Colonic mucosa (tissue), 4 donors: ENCODE data around the gene ASCC3. TPM values are rescaled to one million over a fixed set of nuclear protein-coding genes. Genes with fewer than 3 reads are reported as not detected.
"Not testable (repeated sequence)": the region's sequence is repeated elsewhere in the genome, so short reads cannot be mapped to it uniquely, and the experiment has no call there.

Experiments
- DNase-seq: peaks from one replicate; pipeline ENCODE4 v3.0.0-alpha.2; 2020
- H3K27ac ChIP-seq: fragments of 200-600 bp; one replicate; pipeline ENCODE4 v1.8.0; 2021
- H3K27me3 ChIP-seq: fragments of 200-600 bp; one replicate; pipeline ENCODE4 v1.8.0; 2021
- H3K36me3 ChIP-seq: fragments of 200-600 bp; one replicate; pipeline ENCODE4 v1.8.0; 2021
- H3K4me1 ChIP-seq: fragments of 200-600 bp; one replicate; pipeline ENCODE4 v1.8.0; 2021; ENCODE audit warnings: mild to moderate bottlenecking
- H3K4me3 ChIP-seq: fragments of 200-600 bp; one replicate; pipeline ENCODE4 v1.8.0; 2021
- H3K9ac ChIP-seq, 2 donors: one replicate each; pipeline ENCODE4 v1.7.0; 2013; ENCODE audit warnings: control low read depth in 2 of 2, low read depth in 2 of 2, low read length in 2 of 2
- H3K9me3 ChIP-seq: fragments of 200-600 bp; one replicate; pipeline ENCODE4 v1.8.0; 2021
- intact Hi-C: fragments of 100-400 bp; cut with DNase I; formaldehyde crosslinking; loops from one replicate; pipeline ENCODE4 v1.14.1; 2022
- total RNA-seq, 2 donors: library from RNA; stranded (reverse); fragmentation: NEBNext Ultra II Directional in 1 of 2; extraction: Animal tissue kit (Norgen Biotek cat#: 25700) in 1 of 2; gene quantifications; one replicate each; pipeline ENCODE4 v1.2.1, GENCODE V29; 2021
- TF ChIP-seq, protein P1 (sequence below): fragments of 200-600 bp; IDR thresholded peaks from one replicate; pipeline ENCODE4 v1.8.0; 2022; ENCODE audit warnings: antibody characterized with exemption, mild to moderate bottlenecking
- donor health status: healthy.
- donor health status: DM: no; HTN: no; CAD: no.
- donor health status: DM: no; HTN: no; CAD: no.

The ASCC3 gene
- total RNA-seq, 2 donors from 2014 or later: 33.7 to 41.9 TPM

DNA sequence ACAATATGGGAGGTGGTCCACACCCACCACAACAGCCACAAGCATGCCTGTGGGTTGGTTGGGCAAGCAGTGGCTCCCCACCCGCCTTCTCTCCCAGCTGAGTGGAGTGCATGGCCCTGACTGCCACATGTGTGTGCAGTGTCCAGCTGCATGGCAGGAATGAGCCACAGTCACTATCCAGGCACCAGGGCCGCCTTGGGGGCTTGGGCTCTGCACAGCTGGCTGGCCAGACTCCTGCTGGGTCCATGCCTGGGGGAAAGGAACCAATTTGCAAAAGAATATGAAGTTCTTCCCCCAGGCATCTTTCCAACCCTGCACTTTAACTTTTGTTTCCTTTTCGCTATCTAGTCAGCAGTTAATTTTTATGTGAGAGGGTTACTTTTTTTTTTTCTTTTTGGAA, 11.6 kb upstream of the ASCC3 start:
- H3K36me3 ChIP-seq: no peaks in the 10 kb centered on the region
- no peak for DNase-seq
- H3K4me1 ChIP-seq: no peaks in the 10 kb centered on the region
- no peaks in the 10 kb centered on the region for H3K9me3 ChIP-seq
- no peak overlapping the region for H3K4me3 ChIP-seq
- TF ChIP-seq, protein P1, sequence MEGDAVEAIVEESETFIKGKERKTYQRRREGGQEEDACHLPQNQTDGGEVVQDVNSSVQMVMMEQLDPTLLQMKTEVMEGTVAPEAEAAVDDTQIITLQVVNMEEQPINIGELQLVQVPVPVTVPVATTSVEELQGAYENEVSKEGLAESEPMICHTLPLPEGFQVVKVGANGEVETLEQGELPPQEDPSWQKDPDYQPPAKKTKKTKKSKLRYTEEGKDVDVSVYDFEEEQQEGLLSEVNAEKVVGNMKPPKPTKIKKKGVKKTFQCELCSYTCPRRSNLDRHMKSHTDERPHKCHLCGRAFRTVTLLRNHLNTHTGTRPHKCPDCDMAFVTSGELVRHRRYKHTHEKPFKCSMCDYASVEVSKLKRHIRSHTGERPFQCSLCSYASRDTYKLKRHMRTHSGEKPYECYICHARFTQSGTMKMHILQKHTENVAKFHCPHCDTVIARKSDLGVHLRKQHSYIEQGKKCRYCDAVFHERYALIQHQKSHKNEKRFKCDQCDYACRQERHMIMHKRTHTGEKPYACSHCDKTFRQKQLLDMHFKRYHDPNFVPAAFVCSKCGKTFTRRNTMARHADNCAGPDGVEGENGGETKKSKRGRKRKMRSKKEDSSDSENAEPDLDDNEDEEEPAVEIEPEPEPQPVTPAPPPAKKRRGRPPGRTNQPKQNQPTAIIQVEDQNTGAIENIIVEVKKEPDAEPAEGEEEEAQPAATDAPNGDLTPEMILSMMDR: no peak
- no peaks in the 10 kb centered on the region for H3K27me3 ChIP-seq
- H3K9ac ChIP-seq: no peak overlapping the region
- intact Hi-C loops: no loop called here
- H3K27ac ChIP-seq: no peak overlapping the region

DNA sequence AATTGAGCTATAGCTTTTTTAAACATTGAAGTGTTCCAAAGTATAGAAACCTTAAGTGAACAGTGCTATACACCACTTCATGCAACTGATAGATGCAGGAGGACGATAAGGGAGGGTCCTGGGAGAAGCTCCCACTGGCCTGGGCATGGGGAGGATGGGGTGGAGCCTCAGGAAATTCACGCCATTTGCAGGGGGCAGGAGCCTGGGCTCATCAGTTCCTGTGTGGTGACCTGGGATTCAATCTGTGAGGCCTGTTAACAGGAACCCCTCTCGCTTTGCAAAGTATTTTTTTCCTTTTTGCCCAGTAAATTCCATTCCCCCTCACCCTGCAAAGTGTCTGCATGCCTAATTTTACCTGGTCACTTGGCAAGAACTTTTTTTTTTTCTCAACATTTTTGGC, 11.0 kb upstream of the ASCC3 start:
- H3K36me3 ChIP-seq: no peaks in the 10 kb centered on the region
- H3K9me3 ChIP-seq: no peaks in the 10 kb centered on the region
- H3K27me3 ChIP-seq: no peaks in the 10 kb centered on the region
- intact Hi-C loops: no loop called here
- no peak for DNase-seq
- H3K27ac ChIP-seq: no peak overlapping the region
- TF ChIP-seq, protein P1: no peak
- H3K4me3 ChIP-seq: no peak overlapping the region
- H3K9ac ChIP-seq: no peak overlapping the region
- no peaks in the 10 kb centered on the region for H3K4me1 ChIP-seq

DNA sequence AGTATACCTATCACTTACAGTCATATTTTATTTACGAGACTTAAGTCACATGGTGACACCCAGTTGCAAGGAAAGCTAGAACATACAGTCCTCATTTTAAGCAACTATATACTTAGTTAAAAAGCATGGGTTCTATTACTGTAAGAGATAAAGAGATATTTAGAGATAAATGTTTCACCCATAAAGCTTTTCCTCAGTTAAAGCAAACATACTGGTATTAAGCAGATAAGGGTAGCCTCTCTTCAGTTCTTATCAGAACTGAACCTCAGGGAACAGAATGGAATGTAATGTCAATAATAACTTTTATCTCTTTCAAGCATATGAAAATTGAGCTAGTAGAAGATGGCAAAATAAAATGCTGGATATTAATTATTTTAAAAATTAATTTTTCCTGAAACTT, 9.9 kb upstream of the ASCC3 start:
- no peak for DNase-seq
- Histone ChIP-seq H3K9ac (no peak overlapping the region), H3K27ac (no peak overlapping the region), H3K4me3 (no peak overlapping the region), H3K9me3 (no peaks in the 10 kb centered on the region), H3K36me3 (no peaks in the 10 kb centered on the region), H3K4me1 (no peaks in the 10 kb centered on the region), H3K27me3 (no peaks in the 10 kb centered on the region)
- TF ChIP-seq, protein P1: no peak
- intact Hi-C loops: no loop called here

DNA sequence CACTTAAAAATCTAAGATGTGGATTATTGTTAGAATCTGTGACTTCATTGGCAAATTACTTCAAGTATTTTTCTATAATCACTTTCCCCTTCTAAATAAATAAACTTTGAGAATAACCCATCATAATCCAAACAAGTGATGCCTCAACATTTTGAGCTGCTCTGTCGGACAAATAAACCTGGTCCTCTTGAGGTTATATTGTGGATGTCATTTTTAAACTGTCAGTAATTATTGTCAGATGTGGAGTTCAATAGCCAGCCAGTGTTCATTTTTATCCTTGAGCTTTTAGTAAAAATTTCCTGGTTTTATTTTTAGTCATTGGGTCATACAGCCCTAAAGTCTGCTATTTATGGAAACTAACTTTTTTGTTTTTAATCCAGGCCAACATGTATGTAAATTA, 9.5 kb upstream of the ASCC3 start:
- H3K4me1 ChIP-seq, H3K27ac ChIP-seq, H3K9ac ChIP-seq, H3K27me3 ChIP-seq, H3K36me3 ChIP-seq, intact Hi-C loops, H3K4me3 ChIP-seq, DNase-seq, H3K9me3 ChIP-seq: not testable (repeated sequence)

DNA sequence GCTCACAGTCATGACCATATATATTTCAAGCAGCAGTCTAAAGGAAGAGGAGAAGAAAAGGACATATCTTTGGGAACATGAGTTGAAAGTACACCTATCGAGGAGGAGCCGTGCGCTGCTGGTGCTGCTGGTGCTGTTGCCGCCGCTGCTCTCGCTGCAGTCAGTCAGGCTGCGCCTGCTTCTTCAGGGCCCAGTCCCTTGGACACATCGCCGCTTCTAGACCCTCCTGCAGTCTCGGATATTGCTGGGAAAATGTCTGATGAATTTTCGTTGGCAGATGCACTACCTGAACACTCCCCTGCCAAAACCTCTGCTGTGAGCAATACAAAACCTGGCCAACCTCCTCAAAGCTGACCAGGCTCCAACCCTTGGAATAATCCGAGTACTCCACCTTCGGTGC, 8.2 kb upstream of the ASCC3 start:
- H3K36me3 ChIP-seq: no peaks in the 10 kb centered on the region
- intact Hi-C loops: no loop called here
- TF ChIP-seq, protein P1: no peak
- no peak overlapping the region for H3K4me3 ChIP-seq
- H3K27me3 ChIP-seq: no peaks in the 10 kb centered on the region
- no peak for DNase-seq
- H3K9ac ChIP-seq: no peak overlapping the region
- no peaks in the 10 kb centered on the region for H3K9me3 ChIP-seq
- H3K27ac ChIP-seq: no peak overlapping the region
- H3K4me1 ChIP-seq: no peaks in the 10 kb centered on the region

DNA sequence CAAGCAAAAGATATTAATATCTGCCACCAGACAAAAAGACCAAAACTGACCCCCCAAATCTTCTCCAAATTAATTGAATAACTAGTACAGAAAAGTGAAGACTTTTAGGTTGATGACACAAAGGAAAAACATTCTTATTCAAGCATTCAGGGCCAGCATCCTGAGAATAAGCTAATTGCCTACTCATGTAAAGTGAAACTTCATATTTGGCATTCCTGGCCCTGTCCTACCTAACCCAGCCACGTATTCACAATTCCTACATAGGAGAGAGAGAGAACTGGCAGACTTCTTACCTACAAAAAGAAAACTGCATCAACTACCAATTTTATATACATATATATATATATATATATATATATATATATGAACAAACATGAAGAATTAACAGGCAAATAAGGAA, 4.9 kb upstream of the ASCC3 start:
- Histone ChIP-seq H3K4me1 (peaks cover 3% of the 10 kb centered on the region), H3K9ac (no peak overlapping the region), H3K9me3 (no peaks in the 10 kb centered on the region), H3K27me3 (no peaks in the 10 kb centered on the region), H3K27ac (no peak overlapping the region), H3K4me3 (no peak overlapping the region), H3K36me3 (no peaks in the 10 kb centered on the region)
- intact Hi-C loops: no loop called here
- TF ChIP-seq, protein P1: no peak
- no peak for DNase-seq
